WTC11 (cell line): Measurements from ENCODE around the gene AKNAD1.

ENCODE experiments used
- ATF3 ChIP-seq: sonication (generic); formaldehyde crosslinking; conservative IDR thresholded peaks from 2 replicates; pipeline ENCODE4 v1.8.1; 2022; ENCODE audit warnings: mild to moderate bottlenecking, missing genetic modification reagents
- ETV6 ChIP-seq: sonication (generic); formaldehyde crosslinking; IDR thresholded peaks from 2 replicates; pipeline ENCODE4 v1.8.1; 2022; ENCODE audit warnings: mild to moderate bottlenecking, missing genetic modification reagents

GRCh38 chr1:108815566-108815965, 41.3 kb downstream of the AKNAD1 start:
- no peak for TF ChIP-seq ATF3 (CRISPR knock-in tag)
- TF ChIP-seq ETV6 (CRISPR knock-in tag) = no peak
